Smooth muscle cell (in vitro differentiated cells): ENCODE data around the gene TMEM52B. TPM values are rescaled to one million over a fixed set of nuclear protein-coding genes. Genes with fewer than 3 reads are reported as not detected.
"Not testable (repeated sequence)": the region's sequence is repeated elsewhere in the genome, so short reads cannot be mapped to it uniquely, and the experiment has no call there.

Experiments used
- DNase-seq: peaks from one replicate; lab custom pipeline; 2025; ENCODE audit not compliant: unreplicated experiment; lab: John Stamatoyannopoulos, UW
- H2AFZ ChIP-seq: fragments of 200-600 bp; sonication (generic); 2 replicates; pipeline ENCODE4 v1.6.0; 2016; ENCODE audit warnings: antibody characterized with exemption, low read depth, mild to moderate bottlenecking
- H3F3A ChIP-seq: fragments of 200-600 bp; sonication (generic); 2 replicates; pipeline ENCODE4 v1.6.0; 2017; ENCODE audit warnings: antibody characterized with exemption, low read depth
- H3K27ac ChIP-seq: fragments of 200-600 bp; sonication (generic); 2 replicates; pipeline ENCODE4 v1.5.1; 2016; ENCODE audit warnings: low read depth, mild to moderate bottlenecking
- H3K27me3 ChIP-seq: fragments of 200-600 bp; sonication (generic); 2 replicates; pipeline ENCODE4 v1.6.1; 2016; ENCODE audit warnings: low read depth, mild to moderate bottlenecking
- H3K36me3 ChIP-seq: fragments of 200-600 bp; sonication (generic); 2 replicates; pipeline ENCODE4 v1.5.1; 2016; ENCODE audit warnings: low read depth
- H3K4me1 ChIP-seq: fragments of 200-600 bp; sonication (generic); 2 replicates; pipeline ENCODE4 v1.5.1; 2016; ENCODE audit warnings: low read depth
- H3K4me2 ChIP-seq: fragments of 200-600 bp; sonication (generic); 2 replicates; pipeline ENCODE4 v1.6.0; 2016; ENCODE audit warnings: mild to moderate bottlenecking
- H3K4me3 ChIP-seq: fragments of 200-600 bp; sonication (generic); 2 replicates; pipeline ENCODE4 v1.5.1; 2016; ENCODE audit warnings: mild to moderate bottlenecking
- H3K79me2 ChIP-seq: fragments of 200-600 bp; sonication (generic); 2 replicates; pipeline ENCODE4 v1.6.0; 2016; ENCODE audit warnings: low read depth, mild to moderate bottlenecking
- H3K9ac ChIP-seq: fragments of 200-600 bp; sonication (generic); 2 replicates; pipeline ENCODE4 v1.6.0; 2016; ENCODE audit warnings: low read depth
- H3K9me3 ChIP-seq: fragments of 200-600 bp; sonication (generic); replicated peaks from 2 replicates; pipeline ENCODE4 v1.5.1; 2016; ENCODE audit warnings: low read depth
- H4K20me1 ChIP-seq: fragments of 200-600 bp; sonication (generic); 2 replicates; pipeline ENCODE4 v1.6.0; 2016; ENCODE audit warnings: low read depth
- WGBS: methylation state at CpG from one replicate; pipeline ENCODE4 v1.1.7; 2016; ENCODE audit warnings: low lambda C conversion rate; 5-methylcytosine and 5-hydroxymethylcytosine counted together
- polyA plus RNA-seq: library from polyadenylated mRNA; unstranded; fragments of >200 nt; fragmentation: Nextera tagmentation; extraction: Ambion mirVana; gene quantifications from 2 replicates; pipeline ENCODE4 v1.2.1, GENCODE V29; 2016
- total RNA-seq: library from RNA; depleted of rRNA; stranded (reverse); fragments of >200 nt; gene quantifications from 2 replicates; pipeline ENCODE4 v1.2.3, GENCODE V29; 2014
- TF ChIP-seq, protein P1 (sequence below): fragments of 200-600 bp; sonication (generic); IDR thresholded peaks from 2 replicates; pipeline ENCODE4 v1.5.1; 2017; ENCODE audit warnings: borderline replicate concordance, mild to moderate bottlenecking, antibody characterized with exemption; ENCODE audit not compliant: insufficient read depth, poor library complexity, severe bottlenecking

Gene TMEM52B
- total and polyA plus RNA-seq, 2 experiments from 2014 or later = 0.77 to 2.0 TPM

DNA sequence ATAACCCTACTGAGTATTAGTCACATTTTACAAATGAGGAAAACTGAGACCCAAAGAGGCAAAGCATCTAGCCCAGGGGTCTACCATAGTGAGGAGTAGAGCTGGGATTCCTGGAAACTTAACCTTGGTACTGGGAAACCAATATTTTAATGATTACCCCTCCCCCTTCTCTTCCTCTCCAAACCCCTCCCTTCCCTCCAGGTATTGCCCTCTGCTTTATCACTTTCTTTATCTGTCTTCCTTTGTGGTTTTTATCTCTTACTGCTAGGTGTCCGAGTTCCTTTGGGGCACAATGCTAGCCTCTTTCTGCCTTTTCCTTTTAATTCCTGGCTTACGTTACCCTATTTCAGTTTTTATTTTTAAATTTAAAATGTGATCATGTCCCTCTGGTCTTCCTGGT, 36.6 kb downstream of the TMEM52B start:
- TF ChIP-seq, protein P1, sequence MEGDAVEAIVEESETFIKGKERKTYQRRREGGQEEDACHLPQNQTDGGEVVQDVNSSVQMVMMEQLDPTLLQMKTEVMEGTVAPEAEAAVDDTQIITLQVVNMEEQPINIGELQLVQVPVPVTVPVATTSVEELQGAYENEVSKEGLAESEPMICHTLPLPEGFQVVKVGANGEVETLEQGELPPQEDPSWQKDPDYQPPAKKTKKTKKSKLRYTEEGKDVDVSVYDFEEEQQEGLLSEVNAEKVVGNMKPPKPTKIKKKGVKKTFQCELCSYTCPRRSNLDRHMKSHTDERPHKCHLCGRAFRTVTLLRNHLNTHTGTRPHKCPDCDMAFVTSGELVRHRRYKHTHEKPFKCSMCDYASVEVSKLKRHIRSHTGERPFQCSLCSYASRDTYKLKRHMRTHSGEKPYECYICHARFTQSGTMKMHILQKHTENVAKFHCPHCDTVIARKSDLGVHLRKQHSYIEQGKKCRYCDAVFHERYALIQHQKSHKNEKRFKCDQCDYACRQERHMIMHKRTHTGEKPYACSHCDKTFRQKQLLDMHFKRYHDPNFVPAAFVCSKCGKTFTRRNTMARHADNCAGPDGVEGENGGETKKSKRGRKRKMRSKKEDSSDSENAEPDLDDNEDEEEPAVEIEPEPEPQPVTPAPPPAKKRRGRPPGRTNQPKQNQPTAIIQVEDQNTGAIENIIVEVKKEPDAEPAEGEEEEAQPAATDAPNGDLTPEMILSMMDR = no peak
- peak overlapping the region; percentile 99 for H3K4me3 ChIP-seq
- peak overlapping the region; percentile 100 for H3K9ac ChIP-seq
- peaks cover 42% of the 10 kb centered on the region for H3K79me2 ChIP-seq
- no peak overlapping the region for H2AFZ ChIP-seq
- peak overlapping the region; percentile 95 for H3K4me2 ChIP-seq
- peak overlapping the region; percentile 100 for H3K27ac ChIP-seq
- 61% methylated on average over 2 of the region's 2 CpGs for WGBS
- peaks cover 23% of the 10 kb centered on the region for H3F3A ChIP-seq
- H4K20me1 ChIP-seq = peaks cover 59% of the 10 kb centered on the region
- DNase-seq = no peak
- H3K36me3 ChIP-seq = no peaks in the 10 kb centered on the region
- H3K9me3 ChIP-seq = no peaks in the 10 kb centered on the region
- peaks cover 9% of the 10 kb centered on the region for H3K4me1 ChIP-seq
- H3K27me3 ChIP-seq = peaks cover 2% of the 10 kb centered on the region

DNA sequence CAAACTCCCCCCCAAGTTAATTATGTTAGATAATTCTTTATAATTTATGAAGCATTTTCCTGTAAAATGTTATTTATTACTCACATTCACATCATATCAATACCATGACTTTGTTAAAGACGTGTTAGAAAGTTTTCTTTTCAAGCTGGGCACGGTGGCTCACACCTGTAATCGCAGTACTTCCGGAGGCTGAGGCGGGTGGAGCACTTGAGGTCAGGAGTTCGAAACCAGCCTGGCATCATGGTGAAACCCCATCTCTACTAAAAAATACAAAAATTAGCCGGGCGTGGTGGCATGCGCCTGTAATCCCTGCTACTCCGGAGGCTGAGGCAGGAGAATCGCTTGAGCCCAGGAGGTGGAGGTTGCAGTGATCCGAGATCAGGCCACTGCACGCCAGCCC, 37.1 kb downstream of the TMEM52B start:
- Histone ChIP-seq H3K4me2 (peak overlapping the region; percentile 95), H3K4me3 (peak overlapping the region; percentile 99), H3K79me2 (peaks cover 42% of the 10 kb centered on the region), H4K20me1 (peaks cover 64% of the 10 kb centered on the region), H3F3A (peaks cover 23% of the 10 kb centered on the region)
- not testable (repeated sequence) for H3K27me3 ChIP-seq, H3K4me1 ChIP-seq, DNase-seq, H3K9me3 ChIP-seq, H3K27ac ChIP-seq, H2AFZ ChIP-seq, H3K36me3 ChIP-seq, H3K9ac ChIP-seq
- WGBS = 96% methylated on average over 13 of the region's 13 CpGs

GRCh38 chr12:10218021-10218420, 39.2 kb downstream of the TMEM52B start:
- peaks cover under 1% of the 10 kb centered on the region for H3K27me3 ChIP-seq
- no peaks in the 10 kb centered on the region for H3K9me3 ChIP-seq
- H3K4me3 ChIP-seq = no peak overlapping the region
- TF ChIP-seq, protein P1 = no peak
- peaks cover 9% of the 10 kb centered on the region for H3K4me1 ChIP-seq
- H3K4me2 ChIP-seq = no peak overlapping the region
- H4K20me1 ChIP-seq = peaks cover 72% of the 10 kb centered on the region
- 57% methylated on average over 6 of the region's 6 CpGs for WGBS
- H3K79me2 ChIP-seq = peaks cover 42% of the 10 kb centered on the region
- H3F3A ChIP-seq = peaks cover 23% of the 10 kb centered on the region
- H3K36me3 ChIP-seq = peaks cover 12% of the 10 kb centered on the region
- H2AFZ ChIP-seq = no peak overlapping the region
- H3K27ac ChIP-seq = no peak overlapping the region
- H3K9ac ChIP-seq = no peak overlapping the region
- DNase-seq = no peak

GRCh38 chr12:10220398-10221077, 41.7 kb downstream of the TMEM52B start:
- no peak for DNase-seq
- peaks cover 15% of the 10 kb centered on the region for H3F3A ChIP-seq
- H4K20me1 ChIP-seq = peaks cover 57% of the 10 kb centered on the region
- H3K4me3 ChIP-seq = no peak overlapping the region
- peaks cover 27% of the 10 kb centered on the region for H3K79me2 ChIP-seq
- peaks cover 21% of the 10 kb centered on the region for H3K36me3 ChIP-seq
- no peaks in the 10 kb centered on the region for H3K9me3 ChIP-seq
- no peak overlapping the region for H3K9ac ChIP-seq
- H3K27ac ChIP-seq = peak overlapping the region; percentile 35
- no peaks in the 10 kb centered on the region for H3K27me3 ChIP-seq
- peaks cover 3% of the 10 kb centered on the region for H3K4me1 ChIP-seq
- 39% methylated on average over 8 of the region's 8 CpGs for WGBS
- TF ChIP-seq, protein P1 = no peak
- no peak overlapping the region for H2AFZ ChIP-seq
- H3K4me2 ChIP-seq = peak overlapping the region; percentile 7
